LNCAP (cell line): Measurements from ENCODE around the gene BORCS5.

ENCODE experiments used
- TF ChIP-seq, protein P1 (sequence below): fragments of 450-650 bp; IDR thresholded peaks from 2 replicates; pipeline ENCODE4 v1.5.1; 2017; ENCODE audit warnings: mild to moderate bottlenecking

BORCS5 gene

DNA sequence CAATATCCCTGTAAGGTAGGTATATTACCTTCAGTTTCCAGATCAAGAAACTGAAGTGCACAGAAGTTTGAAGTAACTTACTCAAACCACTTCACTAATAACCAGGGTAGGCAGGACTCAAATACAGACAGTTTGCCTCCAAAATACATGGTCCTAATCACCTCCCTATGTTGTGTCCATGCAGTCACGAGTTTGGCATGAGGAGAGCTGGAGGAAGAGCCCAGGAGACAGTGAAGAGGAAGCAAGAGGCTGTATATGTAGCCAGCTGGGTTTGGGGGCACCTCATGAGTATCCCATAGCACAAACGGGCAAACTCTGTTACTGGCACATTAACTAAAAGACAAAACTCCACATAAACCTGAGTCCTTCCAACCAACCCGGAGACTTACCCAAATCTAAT lies 126.6 kb downstream of the BORCS5 start:
- TF ChIP-seq, protein P1, sequence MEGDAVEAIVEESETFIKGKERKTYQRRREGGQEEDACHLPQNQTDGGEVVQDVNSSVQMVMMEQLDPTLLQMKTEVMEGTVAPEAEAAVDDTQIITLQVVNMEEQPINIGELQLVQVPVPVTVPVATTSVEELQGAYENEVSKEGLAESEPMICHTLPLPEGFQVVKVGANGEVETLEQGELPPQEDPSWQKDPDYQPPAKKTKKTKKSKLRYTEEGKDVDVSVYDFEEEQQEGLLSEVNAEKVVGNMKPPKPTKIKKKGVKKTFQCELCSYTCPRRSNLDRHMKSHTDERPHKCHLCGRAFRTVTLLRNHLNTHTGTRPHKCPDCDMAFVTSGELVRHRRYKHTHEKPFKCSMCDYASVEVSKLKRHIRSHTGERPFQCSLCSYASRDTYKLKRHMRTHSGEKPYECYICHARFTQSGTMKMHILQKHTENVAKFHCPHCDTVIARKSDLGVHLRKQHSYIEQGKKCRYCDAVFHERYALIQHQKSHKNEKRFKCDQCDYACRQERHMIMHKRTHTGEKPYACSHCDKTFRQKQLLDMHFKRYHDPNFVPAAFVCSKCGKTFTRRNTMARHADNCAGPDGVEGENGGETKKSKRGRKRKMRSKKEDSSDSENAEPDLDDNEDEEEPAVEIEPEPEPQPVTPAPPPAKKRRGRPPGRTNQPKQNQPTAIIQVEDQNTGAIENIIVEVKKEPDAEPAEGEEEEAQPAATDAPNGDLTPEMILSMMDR, result no peak

DNA sequence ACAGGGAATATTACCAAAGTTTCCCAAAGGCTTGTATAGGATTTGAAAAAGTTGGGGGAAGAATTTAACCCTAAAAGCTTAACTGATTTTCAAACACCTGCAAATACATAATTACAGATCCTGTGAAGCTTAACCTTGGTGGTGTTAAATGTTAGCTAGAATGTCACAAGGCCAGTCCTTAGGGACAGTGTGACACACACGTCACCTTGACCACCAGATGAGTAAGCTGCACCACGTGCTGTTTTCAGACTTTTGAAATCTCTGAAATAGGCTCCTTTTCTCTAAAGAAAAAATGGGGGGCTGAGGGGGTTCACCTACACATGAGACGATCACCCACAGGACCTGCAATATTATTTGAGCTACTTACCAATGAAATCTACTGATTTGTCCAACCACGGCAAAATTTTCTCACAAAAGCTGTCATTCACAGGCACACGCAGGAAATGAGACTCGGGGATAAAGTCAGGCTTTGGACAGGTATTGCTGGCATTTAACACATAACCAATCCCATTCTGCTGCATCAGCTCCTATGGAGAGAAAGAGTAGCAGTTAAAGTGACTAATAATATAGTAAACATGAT lies 129.9 kb downstream of the BORCS5 start:
- TF ChIP-seq, protein P1, result no peak

DNA sequence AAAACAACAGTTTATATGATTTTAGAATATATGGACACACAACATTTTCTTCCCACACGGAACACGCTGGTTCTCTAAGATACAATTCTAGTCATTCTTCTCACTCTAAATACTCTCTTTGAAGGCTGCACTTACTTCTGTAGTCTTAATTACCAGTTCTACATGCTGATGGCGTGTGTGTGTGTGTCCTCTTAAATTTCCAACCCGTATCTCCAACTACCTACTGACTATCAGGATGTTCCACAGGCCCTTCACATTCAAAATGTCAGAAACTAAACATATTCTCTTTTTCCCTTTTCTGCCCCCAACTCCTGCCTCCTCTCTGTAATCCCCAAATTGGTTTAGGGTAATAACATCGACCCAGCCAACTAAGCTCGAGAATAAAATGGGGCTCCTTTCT lies 130.6 kb downstream of the BORCS5 start:
- TF ChIP-seq, protein P1, result no peak

DNA sequence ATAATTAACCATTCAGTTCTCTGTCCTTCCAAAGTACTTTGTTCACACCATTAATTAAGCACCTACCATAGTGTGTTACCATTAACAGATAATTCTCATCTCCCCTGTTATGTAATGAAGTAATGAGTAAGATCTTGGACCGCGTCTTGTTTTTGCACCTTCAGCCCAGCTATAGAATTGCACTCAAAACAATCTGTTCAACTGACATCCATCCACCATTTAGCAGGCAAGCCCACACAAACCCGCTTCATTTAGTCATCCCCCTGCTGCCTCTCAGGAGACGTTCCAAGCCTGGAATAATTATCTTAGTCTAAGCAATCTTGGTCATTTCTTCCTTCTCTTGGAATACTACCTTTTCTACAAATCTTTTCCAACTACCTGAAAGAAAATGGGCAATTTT lies 131.4 kb downstream of the BORCS5 start:
- TF ChIP-seq, protein P1, result no peak

DNA sequence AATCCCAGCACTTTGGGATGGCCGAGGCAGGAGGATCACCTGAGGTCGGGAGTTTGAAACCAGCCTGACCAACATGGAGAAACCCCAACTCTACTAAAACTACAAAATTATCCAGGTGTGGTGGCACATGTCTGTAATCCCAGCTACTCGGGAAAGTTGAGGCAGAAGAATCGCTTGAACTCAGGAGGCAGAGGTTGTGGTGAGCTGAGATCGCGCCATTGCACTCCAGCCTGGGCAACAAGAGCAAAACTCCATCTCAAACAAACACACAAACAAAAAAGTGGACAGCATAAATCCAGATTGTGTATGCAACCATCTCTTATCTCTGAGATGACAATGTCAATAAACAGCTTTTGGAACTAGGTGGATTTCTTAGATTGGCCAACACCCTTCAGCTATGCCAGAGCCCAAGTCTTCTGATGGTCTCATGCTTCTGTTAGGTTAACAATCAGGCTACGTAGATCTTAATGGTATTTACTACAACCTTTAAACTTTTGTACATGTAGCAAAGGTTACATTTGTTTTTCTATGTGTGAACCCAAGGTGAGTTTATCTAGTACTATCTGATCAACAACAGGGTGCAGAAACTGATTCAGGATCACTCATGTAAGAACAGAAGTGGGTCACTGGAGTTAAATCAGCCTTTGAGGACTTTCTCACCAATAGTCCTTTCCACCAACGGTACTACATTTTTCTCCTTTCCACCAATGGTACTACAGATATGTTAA lies 132.1 kb downstream of the BORCS5 start:
- TF ChIP-seq, protein P1, result no peak

DNA sequence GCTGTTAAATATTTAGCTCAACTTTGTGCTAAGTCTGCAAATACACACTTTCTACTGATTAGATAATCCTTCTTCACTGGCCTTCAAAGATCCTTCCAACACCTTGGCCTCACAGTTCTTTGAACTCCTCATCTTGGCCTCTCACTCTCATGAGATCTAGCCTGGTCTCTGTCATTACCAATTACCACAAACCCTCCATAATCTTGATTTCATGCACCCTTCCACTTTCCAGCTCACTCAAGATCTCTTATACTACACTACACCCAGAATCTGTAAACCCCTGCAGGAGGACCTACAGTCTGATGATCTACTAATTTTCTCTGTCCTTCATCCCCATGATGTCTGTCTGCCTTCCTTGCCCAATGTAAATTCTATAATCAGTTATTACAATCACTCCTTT lies 134.7 kb downstream of the BORCS5 start:
- TF ChIP-seq, protein P1, result no peak

DNA sequence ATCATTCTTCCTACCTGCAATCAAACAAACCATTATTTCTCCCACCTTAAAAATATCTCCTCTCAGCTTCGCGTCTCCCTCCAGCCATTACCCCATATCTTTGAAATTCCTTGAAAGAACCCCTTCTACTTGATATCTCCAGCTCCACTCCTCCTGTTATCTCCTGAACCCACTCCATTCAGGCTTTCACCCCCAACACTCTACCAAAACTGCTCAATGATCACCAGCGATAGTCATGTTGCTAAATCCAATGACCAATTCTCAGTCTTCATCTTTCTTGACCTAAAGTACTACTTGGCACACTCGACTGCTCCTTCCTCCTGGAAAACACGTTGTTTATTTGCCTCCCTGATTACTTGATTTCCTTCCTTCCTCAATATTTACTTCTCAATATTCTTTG lies 135.7 kb downstream of the BORCS5 start:
- TF ChIP-seq, protein P1, result no peak

DNA sequence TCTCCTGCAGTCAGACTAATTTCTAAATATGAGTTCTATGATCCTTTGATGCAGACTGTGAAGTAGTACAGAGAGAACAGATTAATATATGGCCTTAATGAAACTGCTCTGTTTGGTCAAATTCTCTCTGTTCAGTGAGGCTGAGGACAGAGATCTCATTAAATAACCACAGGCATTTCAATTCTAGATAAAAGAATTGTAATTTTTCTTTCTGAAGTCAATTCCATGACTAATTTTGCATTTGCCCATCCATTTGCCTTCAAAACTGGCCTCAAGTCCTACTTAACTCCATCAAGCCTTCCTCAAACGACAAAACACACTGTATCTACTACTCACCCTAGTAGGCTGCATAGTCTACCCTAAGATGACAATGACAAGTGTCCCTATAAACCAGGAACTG lies 138.7 kb downstream of the BORCS5 start:
- TF ChIP-seq, protein P1, result no peak
